ENCODE data around the gene MZT2A.

DNA sequence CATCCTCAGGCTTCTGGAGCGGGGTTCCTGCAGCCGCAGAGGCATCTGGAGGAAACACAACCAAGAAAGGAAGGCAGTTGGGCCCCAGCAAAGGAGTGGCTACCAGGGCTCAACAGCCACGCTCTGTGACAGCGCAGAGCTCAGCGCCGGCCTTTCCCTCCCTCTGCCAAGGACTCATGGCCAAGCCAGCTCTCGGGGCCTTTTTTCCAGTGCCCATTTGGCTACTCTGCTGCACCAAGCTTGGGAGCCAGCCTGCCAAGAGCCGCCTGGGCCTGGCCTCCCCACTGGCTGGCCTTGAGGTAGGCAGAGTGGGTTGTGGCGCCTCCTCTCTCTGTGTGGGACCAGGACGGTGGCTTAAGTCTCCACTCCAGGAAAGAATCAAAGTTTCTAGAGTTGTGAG lies 28.3 kb upstream of the MZT2A start:
- TF ChIP-seq EZH2phosphoT487 (IDR thresholded peaks at IDR 0.05; ENCODE audit: borderline replicate concordance) (no peak), CTCF (conservative IDR thresholded peaks at IDR 0.05; ENCODE audit: low read length) (no peak)

Measured in Loucy (cell line).